Activated CD4-positive, alpha-beta T cell treated with anti-CD3 and anti-CD28 coated beads for 36 hours (primary cell): Measurements from ENCODE around the gene HMOX2. TPM values are rescaled to one million over a fixed set of nuclear protein-coding genes. Genes with fewer than 3 reads are reported as not detected.
A peak's percentile ranks its signal among the peaks of the same experiment; 100 is the strongest.

Experiments
- ATAC-seq: fragments of 200-7000 bp; cut with Tn5 transposase; one replicate; pipeline ENCODE4 v1.10.0; 2021; ENCODE audit warnings: mild to moderate bottlenecking, moderate library complexity
- CTCF ChIA-PET: fragments of 350-600 bp; sonication (Branson Sonifier 250); formaldehyde crosslinking; loops from one replicate; lab custom pipeline; 2021; ENCODE audit warnings: antibody characterized with exemption; lab: Charles Lee
- POLR2A ChIA-PET: fragments of 350-600 bp; sonication (Branson Sonifier 250); formaldehyde crosslinking; loops from one replicate; lab custom pipeline; 2021; ENCODE audit warnings: antibody characterized with exemption, inconsistent platforms; lab: Charles Lee
- DNase-seq: peaks from one replicate; pipeline ENCODE4 v3.0.0-alpha.2; 2020
- H3K27ac Mint-ChIP-seq: one replicate; pipeline ENCODE4 v1.8.0; 2021; ENCODE audit warnings: mixed read lengths
- H3K27me3 Mint-ChIP-seq: one replicate; pipeline ENCODE4 v1.8.0; 2021; ENCODE audit warnings: mixed read lengths
- H3K36me3 Mint-ChIP-seq: one replicate; pipeline ENCODE4 v1.8.0; 2021; ENCODE audit warnings: low read depth, mixed read lengths
- H3K4me1 Mint-ChIP-seq: one replicate; pipeline ENCODE4 v1.8.0; 2021; ENCODE audit warnings: mixed read lengths
- H3K4me3 Mint-ChIP-seq: one replicate; pipeline ENCODE4 v1.8.0; 2021; ENCODE audit warnings: mild to moderate bottlenecking, moderate library complexity, mixed read lengths
- H3K9me3 Mint-ChIP-seq: one replicate; pipeline ENCODE4 v1.8.0; 2021; ENCODE audit warnings: low read depth, mixed read lengths
- intact Hi-C, 2 experiments: fragments of 100-400 bp; cut with DNase I in 1 of 2; cut with micrococcal nuclease in 1 of 2; formaldehyde crosslinking; loops; one replicate each; pipeline versions ENCODE4 v1.14.2 to v1.15.1; 2022 to 2024; cut with DNase I, micrococcal nuclease
- total RNA-seq, 2 experiments: library from RNA; stranded (reverse); gene quantifications; one replicate each; pipeline ENCODE4 v1.2.3, GENCODE V29; 2021

HMOX2 gene
- total RNA-seq: 10 to 100 TPM; 67.7 to 80.2 TPM

- Mint-ChIP-seq H3K9me3 (no peaks in the 10 kb centered on the region), H3K36me3 (peaks cover 11% of the 10 kb centered on the region), H3K4me1 (peaks cover 43% of the 10 kb centered on the region), H3K27ac (peak within 1 kb of the TSS; percentile 85), H3K4me3 (peak within 1 kb of the TSS; percentile 88), H3K27me3 (no peaks in the 10 kb centered on the region)
- intact Hi-C loops: loop anchor here (1.0 to 5.0 kb wide), 19 partner anchors 51 to 621 kb away; partner anchors contain the start of genes CDIP1 (in 2 of the 2), CORO7 (in 2 of the 2), ANKS3 (in 1 of the 2) and CREBBP (in 1 of the 2)
- ChIA-PET CTCF (interaction anchor here (0.7 to 4.2 kb wide), 9 partner anchors 12 to 86 kb away, joined by 3 to 37 read pairs (median 5); no protein-coding TSS in a partner anchor), POLR2A (interaction anchor here (0.6 to 1.3 kb wide), 6 partner anchors 29 to 185 kb away, joined by 3 to 6 read pairs (median 3); no protein-coding TSS in a partner anchor)
- peak; percentile 96 for DNase-seq
- peak; percentile 85 for ATAC-seq
These were observed at the start of gene HMOX2 for GRCh38 chr16:4475880-4476788. Gene HMOX2 (plus strand): TSS chr16:4476398. CDS start chr16:4505525, 29,127 bp downstream.

GRCh38 chr16:4426722-4427372 lies 49.4 kb upstream of the HMOX2 start:
- ChIA-PET POLR2A (interaction anchor here (0.6 kb wide), 1 partner anchor 55 kb away, joined by 12 read pairs; no protein-coding TSS in a partner anchor), CTCF (interaction anchor here (0.7 kb wide), 1 partner anchor 198 kb away, joined by 3 read pairs; the partner anchor contains the start of gene MGRN1)
- DNase-seq: no peak
- intact Hi-C loops: loop anchor here (5.0 kb wide), 3 partner anchors 110 to 1165 kb away; partner anchors contain the start of genes CDIP1 (in 1 of the 2) and NUDT16L1 (in 1 of the 2)
- Mint-ChIP-seq H3K9me3 (no peaks in the 10 kb centered on the region), H3K4me3 (peak overlapping the region; percentile 95), H3K36me3 (peaks cover 39% of the 10 kb centered on the region), H3K27ac (peak overlapping the region; percentile 98), H3K27me3 (no peaks in the 10 kb centered on the region), H3K4me1 (peaks cover 27% of the 10 kb centered on the region)
- no peak for ATAC-seq

- Mint-ChIP-seq H3K27me3 (no peaks in the 10 kb centered on the region), H3K9me3 (no peaks in the 10 kb centered on the region), H3K36me3 (peaks cover 46% of the 10 kb centered on the region), H3K27ac (peak overlapping the region; percentile 80), H3K4me1 (peaks cover 27% of the 10 kb centered on the region), H3K4me3 (peak overlapping the region; percentile 15)
- CTCF ChIA-PET: interaction anchor here (0.6 to 1.1 kb wide), 4 partner anchors 10 to 415 kb away, joined by 3 read pairs; no protein-coding TSS in a partner anchor
- POLR2A ChIA-PET: interaction anchor here (0.6 kb wide), 1 partner anchor 78 kb away, joined by 4 read pairs; no protein-coding TSS in a partner anchor
- intact Hi-C loops: loop anchor here (5.0 kb wide), 3 partner anchors 109 to 1166 kb away; partner anchors contain the start of genes CDIP1 (in 1 of the 2) and NUDT16L1 (in 1 of the 2)
- DNase-seq (no peak), ATAC-seq (no peak)
These were observed 47.7 kb upstream of the HMOX2 start for GRCh38 chr16:4428500-4428899.

- ChIA-PET POLR2A (no interaction called here), CTCF (no interaction called here)
- Mint-ChIP-seq H3K4me1 (peaks cover 26% of the 10 kb centered on the region), H3K9me3 (no peaks in the 10 kb centered on the region), H3K4me3 (no peak overlapping the region), H3K27ac (no peak overlapping the region), H3K36me3 (peaks cover 56% of the 10 kb centered on the region), H3K27me3 (no peaks in the 10 kb centered on the region)
- ATAC-seq (no peak), DNase-seq (no peak)
- intact Hi-C loops: no loop called here
These were observed 45.2 kb upstream of the HMOX2 start for GRCh38 chr16:4431023-4431422.

- H3K27ac Mint-ChIP-seq: no peak overlapping the region
- intact Hi-C loops: no loop called here
- no peak for ATAC-seq
- no peak for DNase-seq
- no peaks in the 10 kb centered on the region for H3K27me3 Mint-ChIP-seq
- ChIA-PET POLR2A (no interaction called here), CTCF (no interaction called here)
- no peak overlapping the region for H3K4me3 Mint-ChIP-seq
- peaks cover 52% of the 10 kb centered on the region for H3K36me3 Mint-ChIP-seq
- no peaks in the 10 kb centered on the region for H3K9me3 Mint-ChIP-seq
- peaks cover 14% of the 10 kb centered on the region for H3K4me1 Mint-ChIP-seq
These were observed 43.0 kb upstream of the HMOX2 start for GRCh38 chr16:4433228-4433627.

GRCh38 chr16:4433914-4434787 lies 42.0 kb upstream of the HMOX2 start:
- Mint-ChIP-seq H3K9me3 (no peaks in the 10 kb centered on the region), H3K4me3 (no peak overlapping the region), H3K27ac (no peak overlapping the region), H3K4me1 (peaks cover 9% of the 10 kb centered on the region), H3K36me3 (peaks cover 49% of the 10 kb centered on the region), H3K27me3 (no peaks in the 10 kb centered on the region)
- ChIA-PET POLR2A (no interaction called here), CTCF (no interaction called here)
- DNase-seq (no peak), ATAC-seq (no peak)
- intact Hi-C loops: no loop called here

- POLR2A ChIA-PET: interaction anchor here (0.6 kb wide), 1 partner anchor 16 kb away, joined by 3 read pairs; no protein-coding TSS in a partner anchor
- no peak for DNase-seq
- H3K36me3 Mint-ChIP-seq: peaks cover 54% of the 10 kb centered on the region
- intact Hi-C loops: no loop called here
- peaks cover 6% of the 10 kb centered on the region for H3K4me1 Mint-ChIP-seq
- ATAC-seq: no peak
- H3K27ac Mint-ChIP-seq: no peak overlapping the region
- no peaks in the 10 kb centered on the region for H3K9me3 Mint-ChIP-seq
- no peaks in the 10 kb centered on the region for H3K27me3 Mint-ChIP-seq
- no peak overlapping the region for H3K4me3 Mint-ChIP-seq
- CTCF ChIA-PET: interaction anchor here (0.8 to 0.9 kb wide), 2 partner anchors 36 to 39 kb away, joined by 3 to 4 read pairs; partner anchors contain the start of gene NMRAL1
These were observed 40.7 kb upstream of the HMOX2 start for GRCh38 chr16:4435337-4436067.

- H3K27ac Mint-ChIP-seq: no peak overlapping the region
- H3K36me3 Mint-ChIP-seq: peaks cover 59% of the 10 kb centered on the region
- H3K9me3 Mint-ChIP-seq: no peaks in the 10 kb centered on the region
- H3K4me3 Mint-ChIP-seq: no peak overlapping the region
- CTCF ChIA-PET: interaction anchor here (0.6 to 0.8 kb wide), 2 partner anchors 35 to 452 kb away, joined by 3 read pairs; no protein-coding TSS in a partner anchor
- ATAC-seq (no peak), DNase-seq (no peak)
- H3K4me1 Mint-ChIP-seq: peaks cover 6% of the 10 kb centered on the region
- intact Hi-C loops: no loop called here
- no peaks in the 10 kb centered on the region for H3K27me3 Mint-ChIP-seq
- POLR2A ChIA-PET: no interaction called here
These were observed 38.8 kb upstream of the HMOX2 start for GRCh38 chr16:4437366-4437765.

- no peaks in the 10 kb centered on the region for H3K4me1 Mint-ChIP-seq
- H3K9me3 Mint-ChIP-seq: no peaks in the 10 kb centered on the region
- H3K36me3 Mint-ChIP-seq: peaks cover 59% of the 10 kb centered on the region
- H3K4me3 Mint-ChIP-seq: no peak overlapping the region
- H3K27ac Mint-ChIP-seq: no peak overlapping the region
- DNase-seq (no peak), ATAC-seq (no peak)
- CTCF ChIA-PET: interaction anchor here (0.8 kb wide), 1 partner anchor 309 kb away, joined by 3 read pairs; no protein-coding TSS in a partner anchor
- intact Hi-C loops: no loop called here
- H3K27me3 Mint-ChIP-seq: no peaks in the 10 kb centered on the region
- POLR2A ChIA-PET: no interaction called here
These were observed 33.8 kb upstream of the HMOX2 start for GRCh38 chr16:4442371-4442770.

- intact Hi-C loops: no loop called here
- Mint-ChIP-seq H3K27me3 (no peaks in the 10 kb centered on the region), H3K4me1 (no peaks in the 10 kb centered on the region), H3K9me3 (no peaks in the 10 kb centered on the region), H3K36me3 (peaks cover 59% of the 10 kb centered on the region), H3K4me3 (no peak overlapping the region), H3K27ac (no peak overlapping the region)
- ATAC-seq: no peak
- ChIA-PET POLR2A (interaction anchor here (0.6 kb wide), 1 partner anchor 13 kb away, joined by 6 read pairs; no protein-coding TSS in a partner anchor), CTCF (no interaction called here)
- DNase-seq: no peak
These were observed 32.9 kb upstream of the HMOX2 start for GRCh38 chr16:4443271-4443670.
